SK-N-MC (cell line): ENCODE measurements around the gene SEMA3B.

Experiments
- EZH2 ChIP-seq: fragments of 200-600 bp; sonication (generic); IDR thresholded peaks from one replicate; pipeline ENCODE4 v1.6.1; 2017; ENCODE audit warnings: antibody characterized with exemption
- FOXP2 ChIP-seq: optimal IDR thresholded peaks from 2 replicates; pipeline ENCODE3; 2011; ENCODE audit warnings: mild to moderate bottlenecking, moderate library complexity; ENCODE audit not compliant: insufficient read depth; ENCODE audit errors: extremely low read length, control extremely low read depth
- POLR2AphosphoS5 ChIP-seq: IDR thresholded peaks from 2 replicates; pipeline ENCODE4 v1.6.1; 2012; ENCODE audit warnings: mild to moderate bottlenecking, low read depth, low read length, borderline replicate concordance

GRCh38 chr3:50287262-50287661 is 18.3 kb downstream of the SEMA3B start:
- TF ChIP-seq POLR2AphosphoS5, result no peak; the same call in 1 of the 2 replicates
- TF ChIP-seq EZH2, result no peak
- TF ChIP-seq FOXP2, result no peak
